ENCODE results near the gene USP13.

The USP13 gene, protein sequence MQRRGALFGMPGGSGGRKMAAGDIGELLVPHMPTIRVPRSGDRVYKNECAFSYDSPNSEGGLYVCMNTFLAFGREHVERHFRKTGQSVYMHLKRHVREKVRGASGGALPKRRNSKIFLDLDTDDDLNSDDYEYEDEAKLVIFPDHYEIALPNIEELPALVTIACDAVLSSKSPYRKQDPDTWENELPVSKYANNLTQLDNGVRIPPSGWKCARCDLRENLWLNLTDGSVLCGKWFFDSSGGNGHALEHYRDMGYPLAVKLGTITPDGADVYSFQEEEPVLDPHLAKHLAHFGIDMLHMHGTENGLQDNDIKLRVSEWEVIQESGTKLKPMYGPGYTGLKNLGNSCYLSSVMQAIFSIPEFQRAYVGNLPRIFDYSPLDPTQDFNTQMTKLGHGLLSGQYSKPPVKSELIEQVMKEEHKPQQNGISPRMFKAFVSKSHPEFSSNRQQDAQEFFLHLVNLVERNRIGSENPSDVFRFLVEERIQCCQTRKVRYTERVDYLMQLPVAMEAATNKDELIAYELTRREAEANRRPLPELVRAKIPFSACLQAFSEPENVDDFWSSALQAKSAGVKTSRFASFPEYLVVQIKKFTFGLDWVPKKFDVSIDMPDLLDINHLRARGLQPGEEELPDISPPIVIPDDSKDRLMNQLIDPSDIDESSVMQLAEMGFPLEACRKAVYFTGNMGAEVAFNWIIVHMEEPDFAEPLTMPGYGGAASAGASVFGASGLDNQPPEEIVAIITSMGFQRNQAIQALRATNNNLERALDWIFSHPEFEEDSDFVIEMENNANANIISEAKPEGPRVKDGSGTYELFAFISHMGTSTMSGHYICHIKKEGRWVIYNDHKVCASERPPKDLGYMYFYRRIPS

GRCh38 chr3:179652447-179653095 is at the start of gene USP13:
USP13 (plus strand) TSS chr3:179653040; CDS start chr3:179653226, 186 bp downstream.
- Mint-ChIP-seq H3K27me3 (ENCODE audit: low read depth) (peaks cover 9% of the 10 kb centered on the region), H3K4me1 (ENCODE audit: low read depth) (peaks cover 23% of the 10 kb centered on the region), H3K27ac (peak within 1 kb of the TSS; percentile 90), H3K9me3 (no peaks in the 10 kb centered on the region), H3K36me3 (ENCODE audit: low read depth) (peaks cover 19% of the 10 kb centered on the region), H3K4me3 (peak within 1 kb of the TSS; percentile 98)
- DNase-seq (ENCODE audit: low spot score) = peak; percentile 67

GRCh38 chr3:179603321-179603720 is 49.5 kb upstream of the USP13 start:
- no peak for DNase-seq (ENCODE audit: low spot score)
- peaks cover 35% of the 10 kb centered on the region for H3K36me3 Mint-ChIP-seq (ENCODE audit: low read depth)
- peaks cover 22% of the 10 kb centered on the region for H3K4me1 Mint-ChIP-seq (ENCODE audit: low read depth)
- H3K4me3 Mint-ChIP-seq = peak overlapping the region; percentile 98
- no peaks in the 10 kb centered on the region for H3K9me3 Mint-ChIP-seq
- peak overlapping the region; percentile 98 for H3K27ac Mint-ChIP-seq
- H3K27me3 Mint-ChIP-seq (ENCODE audit: low read depth) = no peaks in the 10 kb centered on the region

DNA sequence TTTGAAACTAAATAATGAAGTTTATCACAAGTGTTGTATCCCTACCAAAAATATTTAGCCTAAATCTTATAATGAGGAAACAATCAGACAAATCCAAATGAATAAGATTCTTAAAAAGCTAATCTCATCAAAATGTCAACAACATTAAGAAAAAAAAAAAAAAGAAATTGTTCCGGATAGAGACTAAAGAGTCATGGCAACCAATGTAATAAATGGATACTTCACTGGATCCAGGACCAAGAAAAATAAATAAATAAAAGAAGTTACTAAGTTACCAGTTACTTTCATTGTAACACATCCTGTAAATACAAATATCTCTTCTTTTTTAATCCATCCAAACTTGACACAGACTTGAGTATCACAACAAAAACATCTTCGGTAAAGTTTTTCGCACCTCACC is 49.0 kb upstream of the USP13 start:
- H3K27ac Mint-ChIP-seq = peak overlapping the region; percentile 98
- no peak for DNase-seq (ENCODE audit: low spot score)
- peaks cover 32% of the 10 kb centered on the region for H3K36me3 Mint-ChIP-seq (ENCODE audit: low read depth)
- peak overlapping the region; percentile 98 for H3K4me3 Mint-ChIP-seq
- no peaks in the 10 kb centered on the region for H3K9me3 Mint-ChIP-seq
- H3K4me1 Mint-ChIP-seq (ENCODE audit: low read depth) = peaks cover 24% of the 10 kb centered on the region
- no peaks in the 10 kb centered on the region for H3K27me3 Mint-ChIP-seq (ENCODE audit: low read depth)

GRCh38 chr3:179604321-179605078 is 48.3 kb upstream of the USP13 start, which contains the start of the genes MRPL47 and NDUFB5:
MRPL47 (minus strand) TSS chr3:179604638; CDS start chr3:179604624, 14 bp downstream.
NDUFB5 (plus strand) TSS chr3:179604794; CDS start chr3:179604816, 22 bp downstream.
- peak; percentile 92 for DNase-seq (ENCODE audit: low spot score)
- Mint-ChIP-seq H3K4me3 (peak within 1 kb of the TSS; percentile 98), H3K27ac (peak within 1 kb of the TSS; percentile 98), H3K4me1 (ENCODE audit: low read depth) (peaks cover 29% of the 10 kb centered on the region), H3K36me3 (ENCODE audit: low read depth) (peaks cover 30% of the 10 kb centered on the region), H3K9me3 (no peaks in the 10 kb centered on the region), H3K27me3 (ENCODE audit: low read depth) (no peaks in the 10 kb centered on the region)

DNA sequence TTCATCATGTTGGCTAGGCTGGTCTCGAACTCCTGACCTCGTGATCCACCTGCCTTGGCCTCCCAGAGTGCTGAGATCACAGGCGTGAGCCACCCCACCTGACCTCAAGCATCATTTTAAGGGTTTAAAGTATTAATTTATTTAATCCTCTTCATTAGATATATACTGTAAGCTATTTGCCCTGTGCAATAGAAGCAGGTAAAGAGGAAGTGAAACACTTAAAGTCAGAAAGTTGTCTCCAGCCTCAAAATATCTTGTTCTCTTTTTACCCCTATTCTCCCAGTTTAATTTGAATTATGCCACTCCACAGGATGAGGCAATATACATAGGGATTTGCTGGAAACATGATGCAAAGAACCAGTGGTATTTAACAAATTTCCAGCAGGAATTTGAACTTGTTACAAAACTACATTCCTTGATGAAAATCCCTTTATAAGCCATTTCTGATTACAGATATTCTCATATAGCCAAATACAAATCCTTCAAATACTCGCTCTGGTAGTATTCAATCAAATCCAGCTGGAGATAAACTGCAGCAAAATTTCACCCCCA is 46.2 kb upstream of the USP13 start:
- Mint-ChIP-seq H3K4me1 (ENCODE audit: low read depth) (peaks cover 36% of the 10 kb centered on the region), H3K9me3 (no peaks in the 10 kb centered on the region), H3K27me3 (ENCODE audit: low read depth) (no peaks in the 10 kb centered on the region), H3K36me3 (ENCODE audit: low read depth) (peaks cover 24% of the 10 kb centered on the region), H3K4me3 (peak overlapping the region; percentile 2), H3K27ac (peak overlapping the region; percentile 55)
- DNase-seq (ENCODE audit: low spot score) = no peak

- DNase-seq (ENCODE audit: low spot score) = peak; percentile 36
- peaks cover 43% of the 10 kb centered on the region for H3K4me1 Mint-ChIP-seq (ENCODE audit: low read depth)
- H3K4me3 Mint-ChIP-seq = peak overlapping the region; percentile 83
- H3K27me3 Mint-ChIP-seq (ENCODE audit: low read depth) = no peaks in the 10 kb centered on the region
- peak overlapping the region; percentile 94 for H3K27ac Mint-ChIP-seq
- H3K36me3 Mint-ChIP-seq (ENCODE audit: low read depth) = peaks cover 27% of the 10 kb centered on the region
- no peaks in the 10 kb centered on the region for H3K9me3 Mint-ChIP-seq
Observed at GRCh38 chr3:179608931-179609720, 43.7 kb upstream of the USP13 start.

- Mint-ChIP-seq H3K36me3 (ENCODE audit: low read depth) (peaks cover 22% of the 10 kb centered on the region), H3K9me3 (no peaks in the 10 kb centered on the region), H3K27ac (peak overlapping the region; percentile 94), H3K27me3 (ENCODE audit: low read depth) (no peaks in the 10 kb centered on the region), H3K4me1 (ENCODE audit: low read depth) (peaks cover 44% of the 10 kb centered on the region), H3K4me3 (no peak overlapping the region)
- no peak for DNase-seq (ENCODE audit: low spot score)
Observed at GRCh38 chr3:179610066-179610465, 42.8 kb upstream of the USP13 start.

GRCh38 chr3:179613807-179614206 is 39.0 kb upstream of the USP13 start:
- Mint-ChIP-seq H3K4me3 (no peak overlapping the region), H3K4me1 (ENCODE audit: low read depth) (peaks cover 24% of the 10 kb centered on the region), H3K27ac (no peak overlapping the region), H3K36me3 (ENCODE audit: low read depth) (peaks cover 27% of the 10 kb centered on the region), H3K27me3 (ENCODE audit: low read depth) (no peaks in the 10 kb centered on the region), H3K9me3 (no peaks in the 10 kb centered on the region)
- DNase-seq (ENCODE audit: low spot score) = no peak

- no peak for DNase-seq (ENCODE audit: low spot score)
- Mint-ChIP-seq H3K9me3 (no peaks in the 10 kb centered on the region), H3K27ac (no peak overlapping the region), H3K27me3 (ENCODE audit: low read depth) (no peaks in the 10 kb centered on the region), H3K4me3 (no peak overlapping the region), H3K4me1 (ENCODE audit: low read depth) (peaks cover 12% of the 10 kb centered on the region), H3K36me3 (ENCODE audit: low read depth) (peaks cover 32% of the 10 kb centered on the region)
Observed at GRCh38 chr3:179615458-179616173, 37.2 kb upstream of the USP13 start.

- no peaks in the 10 kb centered on the region for H3K4me1 Mint-ChIP-seq (ENCODE audit: low read depth)
- DNase-seq (ENCODE audit: low spot score) = no peak
- peaks cover 58% of the 10 kb centered on the region for H3K36me3 Mint-ChIP-seq (ENCODE audit: low read depth)
- no peaks in the 10 kb centered on the region for H3K9me3 Mint-ChIP-seq
- H3K4me3 Mint-ChIP-seq = no peak overlapping the region
- H3K27me3 Mint-ChIP-seq (ENCODE audit: low read depth) = no peaks in the 10 kb centered on the region
- no peak overlapping the region for H3K27ac Mint-ChIP-seq
Observed at GRCh38 chr3:179622023-179622422, 30.8 kb upstream of the USP13 start.

DNA sequence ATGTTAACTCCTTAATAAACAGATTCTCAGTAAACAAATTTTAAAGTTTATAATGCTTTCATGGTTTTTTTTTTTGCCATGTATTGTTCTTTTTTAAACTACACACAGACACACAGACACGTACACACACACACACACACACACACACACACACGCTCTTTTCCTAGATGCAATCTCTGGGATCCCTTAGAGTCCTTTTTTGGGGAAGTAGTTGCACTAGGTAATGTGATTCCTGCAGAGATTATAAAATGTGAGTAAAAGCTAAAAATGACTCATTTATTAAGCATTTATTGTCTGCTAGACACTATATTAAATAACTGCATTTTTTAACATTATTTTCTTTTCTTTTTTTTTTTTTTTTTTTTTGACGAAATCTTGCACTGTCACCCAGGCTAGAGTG is 28.4 kb upstream of the USP13 start:
- Mint-ChIP-seq H3K27me3 (ENCODE audit: low read depth) (no peaks in the 10 kb centered on the region), H3K36me3 (ENCODE audit: low read depth) (peaks cover 44% of the 10 kb centered on the region), H3K4me3 (no peak overlapping the region), H3K9me3 (no peaks in the 10 kb centered on the region), H3K4me1 (ENCODE audit: low read depth) (no peaks in the 10 kb centered on the region), H3K27ac (no peak overlapping the region)
- no peak for DNase-seq (ENCODE audit: low spot score)

All from T-helper 2 cell treated with Interferon-gamma antibody and Interleukin-4, amounts not matched to agents 5 μg/mL and 100 μg/mL, for 36 hours (primary cell).